ENCODE measurements around the gene SORL1. TPM values are rescaled to one million over a fixed set of nuclear protein-coding genes. Genes with fewer than 3 reads are reported as not detected.

The SORL1 gene
- total RNA-seq, 1 experiment from 2014 or later = 68.3 TPM

- H3K4me2 ChIP-seq (ENCODE audit: insufficient read depth, insufficient read length, low read length) = no peak overlapping the region
- Mint-ChIP-seq H3K36me3 (ENCODE audit: insufficient read depth in 1 of 3, low read depth in 3 of 3) (peaks cover 34 to 98% (median 89%) of the 10 kb centered on the region in 3 experiments; a peak in 6 of 7 replicates), H3K27me3 (ENCODE audit: low read depth) (no peaks in the 10 kb centered on the region)
These were observed 162.6 kb downstream of the SORL1 start for GRCh38 chr11:121614636-121615240.

More at GRCh38 chr11:121614636-121615240, 162.6 kb downstream of the SORL1 start:
- Histone ChIP-seq H4K91ac (ENCODE audit: insufficient read length, low read depth, low read length) (no peak overlapping the region), H2BK15ac (ENCODE audit: low read depth, low read length) (no peak overlapping the region), H2AK5ac (ENCODE audit: insufficient read length, low read length) (no peak overlapping the region), H3K9ac (ENCODE audit: extremely low read depth, insufficient read length, low read length) (no peak overlapping the region), H3K18ac (ENCODE audit: insufficient read length, low read depth, low read length) (no peak overlapping the region), H3K27me3 (ENCODE audit: insufficient read depth, low read length) (0 out of 2 replicates have a peak, but pooled peaks cover 2% of the 10 kb centered on the region), H4K5ac (ENCODE audit: insufficient read length, low read depth, low read length) (no peak overlapping the region), H4K20me1 (ENCODE audit: control insufficient read depth, insufficient read depth, insufficient read length) (no peaks in the 10 kb centered on the region), H2AFZ (ENCODE audit: low read length) (no peak overlapping the region), H3K4me1 (ENCODE audit: insufficient read depth, low read length) (no peaks in the 10 kb centered on the region), H4K8ac (replicated peaks; ENCODE audit: insufficient read length, low read depth, low read length) (no peak overlapping the region), H3K4ac (ENCODE audit: low read depth, low read length) (no peak overlapping the region), H2BK12ac (ENCODE audit: insufficient read length, low read depth, low read length) (no peak overlapping the region), H2BK120ac (ENCODE audit: low read depth, low read length, poor library complexity, severe bottlenecking) (no peak overlapping the region), H3K27ac (ENCODE audit: insufficient read length, low read depth, low read length) (no peak overlapping the region), H3K79me2 (ENCODE audit: insufficient read depth, low read length) (no peaks in the 10 kb centered on the region), H3K14ac (ENCODE audit: insufficient read depth, low read length) (no peak overlapping the region), H3K79me1 (ENCODE audit: insufficient read depth, low read depth, low read length, poor library complexity, severe bottlenecking) (no peaks in the 10 kb centered on the region), H3T11ph (ENCODE audit: low read length) (no peak overlapping the region), H2BK20ac (ENCODE audit: low read depth, low read length, poor library complexity, severe bottlenecking) (no peak overlapping the region), H2BK5ac (ENCODE audit: insufficient read length, low read length) (no peak overlapping the region), H3K23me2 (ENCODE audit: insufficient read length, low read depth, low read length, poor library complexity, severe bottlenecking) (no peaks in the 10 kb centered on the region), H3K23ac (ENCODE audit: insufficient read length, low read depth, low read length) (no peak overlapping the region), H3K56ac (ENCODE audit: insufficient read length, low read depth, low read length) (no peak overlapping the region), H3K9me3 (ENCODE audit: control insufficient read depth, low read depth, low read length) (no peaks in the 10 kb centered on the region)
- peak; percentile 84 for DNase-seq
- peaks cover 8 to 24% of the 10 kb centered on the region in 2 experiments; a peak in 3 of 4 replicates for H3K4me1 Mint-ChIP-seq
- H3K27ac Mint-ChIP-seq = peak overlapping the region in 2 of 3 experiments; percentile 23 to 62; a peak in 3 of 7 replicates
- TF ChIP-seq CTCF (conservative IDR thresholded peaks at IDR 0.05) = no peak
- WGBS (ENCODE audit: extremely low coverage, insufficient read length, low lambda C conversion rate) = no CpG with 5 or more reads among the region's 12 CpGs
- H3K9me3 Mint-ChIP-seq = no peaks in the 10 kb centered on the region
- no peak overlapping the region for H3K4me3 Mint-ChIP-seq

Data from H9 (cell line).